Left lobe of liver (tissue), 2 donors: Measurements from ENCODE around the gene MBTPS1. TPM values are rescaled to one million over a fixed set of nuclear protein-coding genes. Genes with fewer than 3 reads are reported as not detected.
A peak's percentile ranks its signal among the peaks of the same experiment; 100 is the strongest.

Source experiments
- ATAC-seq: fragments of 200-7000 bp; cut with Tn5 transposase; one replicate; pipeline ENCODE4 v1.9.1; 2020; ENCODE audit warnings: mild to moderate bottlenecking, moderate library complexity
- DNase-seq: peaks from one replicate; pipeline ENCODE4 v3.0.0-alpha.2; 2020; ENCODE audit warnings: low spot score
- total RNA-seq: library from RNA; stranded (reverse); gene quantifications from one replicate; pipeline ENCODE4 v1.2.1, GENCODE V29; 2021
- donor health status: DM: no; HTN: no; CAD: no; lungs with moderate emphysema.
- donor health status: DM: no; HTN: yes; CAD: no.

Gene MBTPS1
- total RNA-seq, 1 donor from 2014 or later: 41.3 TPM

- ATAC-seq (no peak), DNase-seq (no peak)
These were observed 35.9 kb downstream of the MBTPS1 start for GRCh38 chr16:84080813-84081212.

GRCh38 chr16:84080378-84080777 lies 36.4 kb downstream of the MBTPS1 start:
- DNase-seq (no peak), ATAC-seq (no peak)

GRCh38 chr16:84079664-84080063 lies 37.1 kb downstream of the MBTPS1 start:
- ATAC-seq: no peak
- DNase-seq: no peak

- DNase-seq: no peak
- ATAC-seq: no peak
These were observed 41.4 kb downstream of the MBTPS1 start for GRCh38 chr16:84075376-84075775.

- DNase-seq (no peak), ATAC-seq (no peak)
These were observed 42.0 kb downstream of the MBTPS1 start for GRCh38 chr16:84074721-84075120.

- no peak for DNase-seq
- no peak for ATAC-seq
These were observed 44.7 kb downstream of the MBTPS1 start for GRCh38 chr16:84072014-84072413.

GRCh38 chr16:84071121-84071520 lies 45.6 kb downstream of the MBTPS1 start:
- ATAC-seq (no peak), DNase-seq (no peak)

- DNase-seq: no peak
- peak; percentile 21 for ATAC-seq
These were observed 47.2 kb downstream of the MBTPS1 start for GRCh38 chr16:84069540-84069939.

GRCh38 chr16:84068783-84069462 lies 47.8 kb downstream of the MBTPS1 start:
- ATAC-seq: peak; percentile 30
- no peak for DNase-seq

GRCh38 chr16:84068041-84068440 lies 48.7 kb downstream of the MBTPS1 start:
- no peak for ATAC-seq
- DNase-seq: no peak

- ATAC-seq (no peak), DNase-seq (no peak)
These were observed 49.1 kb downstream of the MBTPS1 start for GRCh38 chr16:84067640-84068039.

GRCh38 chr16:84065536-84066132 lies 51.1 kb downstream of the MBTPS1 start:
- ATAC-seq (peak; percentile 74), DNase-seq (peak; percentile 48)

- ATAC-seq (no peak), DNase-seq (no peak)
These were observed 52.8 kb downstream of the MBTPS1 start for GRCh38 chr16:84063980-84064379.

- ATAC-seq: peak; percentile 92
- DNase-seq: peak; percentile 62
These were observed 53.8 kb downstream of the MBTPS1 start for GRCh38 chr16:84062734-84063640.

GRCh38 chr16:84061236-84061819 lies 55.4 kb downstream of the MBTPS1 start:
- ATAC-seq (no peak), DNase-seq (peak; percentile 23)

- DNase-seq (peak; percentile 33), ATAC-seq (no peak)
These were observed 56.5 kb downstream of the MBTPS1 start for GRCh38 chr16:84059946-84060901.

GRCh38 chr16:84059111-84059510 lies 57.6 kb downstream of the MBTPS1 start:
- ATAC-seq (no peak), DNase-seq (no peak)

- DNase-seq: no peak
- ATAC-seq: no peak
These were observed 58.1 kb downstream of the MBTPS1 start for GRCh38 chr16:84058664-84059063.

- no peak for ATAC-seq
These were observed 58.5 kb downstream of the MBTPS1 start for GRCh38 chr16:84058211-84058610.

GRCh38 chr16:84056933-84057332 lies 59.8 kb downstream of the MBTPS1 start:
- DNase-seq: no peak

More at GRCh38 chr16:84058211-84058610, 58.5 kb downstream of the MBTPS1 start:
- peak; percentile 35 for DNase-seq

More at GRCh38 chr16:84056933-84057332, 59.8 kb downstream of the MBTPS1 start:
- ATAC-seq: no peak
